ENCODE measurements around the gene HIVEP1. TPM values are rescaled to one million over a fixed set of nuclear protein-coding genes. Genes with fewer than 3 reads are reported as not detected.

HIVEP1 gene
- total RNA-seq, 1 donor from 2014 or later, result 19.6 TPM

DNA sequence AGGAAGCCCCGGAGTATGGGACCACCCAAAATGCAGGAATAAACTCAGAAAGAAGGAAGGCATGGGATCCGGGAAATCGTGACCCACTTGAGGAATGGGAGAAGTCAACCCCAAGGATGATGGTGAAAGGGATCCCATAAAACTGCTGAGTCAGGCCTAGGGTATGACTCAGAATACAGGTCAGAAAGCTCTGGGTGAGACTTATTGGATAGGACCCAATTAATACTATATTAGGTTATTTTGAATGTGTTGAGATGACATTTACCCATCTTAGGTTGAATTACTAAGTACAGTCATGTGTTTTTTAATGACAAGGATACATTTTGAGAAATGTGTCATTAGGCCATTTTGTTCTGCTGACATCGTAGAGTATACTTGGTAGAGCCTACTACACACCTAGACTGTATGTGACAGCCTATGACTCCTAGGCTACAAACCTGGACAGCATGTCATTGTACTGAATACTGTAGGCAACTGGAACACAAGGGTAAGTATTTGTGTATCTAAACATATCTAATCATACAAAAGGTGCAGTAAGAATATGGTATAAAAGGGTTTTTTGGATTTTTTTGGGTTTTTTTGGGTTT, 17.1 kb upstream of the HIVEP1 start:
- DNase-seq, result no peak

DNA sequence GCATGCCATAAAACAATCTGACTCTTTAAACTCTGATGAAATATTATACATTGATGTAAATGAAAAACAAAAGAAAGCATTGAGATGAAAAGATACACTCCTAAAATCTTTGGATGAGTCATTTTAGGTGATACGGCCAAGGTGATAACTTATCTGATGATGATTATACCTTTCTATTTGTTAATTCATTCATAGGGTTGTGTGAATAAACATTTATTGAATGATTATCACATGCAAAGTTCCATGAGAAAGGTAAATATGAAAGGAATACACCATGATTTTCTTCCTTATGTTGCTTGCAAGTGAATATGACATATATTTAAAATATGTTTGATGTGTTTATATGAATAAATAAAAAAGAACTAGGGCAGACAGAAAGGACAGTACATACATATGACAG, 15.4 kb upstream of the HIVEP1 start:
- no peak for DNase-seq

DNA sequence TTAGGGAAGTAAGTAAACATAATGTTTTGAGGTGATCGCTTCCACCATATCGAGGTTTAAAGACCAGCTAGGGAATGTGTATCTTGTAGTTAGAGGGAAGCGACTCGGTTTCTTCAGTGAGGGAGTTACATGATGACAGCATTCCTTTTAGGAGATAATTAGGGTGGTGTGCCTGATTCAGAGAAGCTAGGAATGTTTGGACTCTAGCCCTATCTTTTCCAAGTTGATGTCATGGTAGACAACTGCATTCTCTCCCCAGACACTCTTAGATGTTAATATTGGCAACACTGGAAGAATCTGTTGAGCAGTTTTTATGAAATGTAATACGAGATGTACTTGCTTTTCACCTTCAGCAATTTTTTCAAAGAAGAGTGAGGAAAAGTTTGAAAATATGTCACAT, 12.9 kb upstream of the HIVEP1 start:
- no peak for DNase-seq

DNA sequence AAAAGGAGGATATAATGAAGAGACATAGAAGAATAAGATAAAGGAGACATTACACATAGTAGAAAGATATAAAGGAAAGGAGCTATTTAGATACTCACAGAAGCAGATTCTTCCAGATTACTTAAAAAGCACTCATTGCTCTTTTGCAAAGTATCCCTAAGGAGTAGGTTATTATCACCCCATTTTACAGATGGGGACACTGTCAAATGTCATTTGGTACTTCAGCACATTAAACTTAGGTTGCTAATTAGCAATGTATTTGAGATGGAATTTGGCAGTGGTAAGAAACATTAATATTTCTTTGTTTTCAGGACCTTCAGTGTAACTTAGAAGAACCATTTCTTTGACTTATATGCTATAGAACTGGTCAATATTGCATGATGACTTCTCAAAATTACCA, 11.9 kb upstream of the HIVEP1 start:
- DNase-seq, result no peak

DNA sequence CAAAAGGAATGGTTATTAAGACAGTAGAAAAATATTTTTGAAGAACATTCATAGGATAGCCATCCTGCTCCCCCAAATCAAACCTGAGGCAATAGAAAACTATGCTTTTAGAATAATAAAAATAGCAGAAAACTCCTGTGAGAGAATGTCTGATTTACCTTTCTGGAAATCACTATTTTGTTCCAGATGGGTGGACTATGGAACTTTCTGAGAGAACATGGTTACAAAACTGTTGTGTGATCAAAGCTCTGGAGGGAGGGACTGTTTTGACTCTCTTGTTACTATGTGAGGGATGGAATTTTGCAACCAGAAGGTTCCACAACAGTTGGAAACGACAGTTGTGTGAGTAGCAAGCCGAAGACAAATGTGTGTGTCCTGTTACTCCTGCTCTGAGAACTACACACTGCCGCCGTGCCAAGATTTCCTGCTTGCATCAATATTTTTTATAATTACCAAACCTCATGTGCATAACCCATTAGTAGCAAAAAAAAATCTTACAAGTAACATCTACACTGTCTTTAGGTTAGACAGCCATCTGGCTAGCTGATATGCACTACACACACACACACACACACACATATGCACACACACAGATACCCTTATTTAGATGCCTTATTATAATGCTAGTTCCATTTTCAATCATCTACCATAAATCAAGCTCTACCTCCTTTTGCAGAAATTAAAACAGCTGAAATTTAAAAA, 11.0 kb upstream of the HIVEP1 start:
- DNase-seq, result no peak

DNA sequence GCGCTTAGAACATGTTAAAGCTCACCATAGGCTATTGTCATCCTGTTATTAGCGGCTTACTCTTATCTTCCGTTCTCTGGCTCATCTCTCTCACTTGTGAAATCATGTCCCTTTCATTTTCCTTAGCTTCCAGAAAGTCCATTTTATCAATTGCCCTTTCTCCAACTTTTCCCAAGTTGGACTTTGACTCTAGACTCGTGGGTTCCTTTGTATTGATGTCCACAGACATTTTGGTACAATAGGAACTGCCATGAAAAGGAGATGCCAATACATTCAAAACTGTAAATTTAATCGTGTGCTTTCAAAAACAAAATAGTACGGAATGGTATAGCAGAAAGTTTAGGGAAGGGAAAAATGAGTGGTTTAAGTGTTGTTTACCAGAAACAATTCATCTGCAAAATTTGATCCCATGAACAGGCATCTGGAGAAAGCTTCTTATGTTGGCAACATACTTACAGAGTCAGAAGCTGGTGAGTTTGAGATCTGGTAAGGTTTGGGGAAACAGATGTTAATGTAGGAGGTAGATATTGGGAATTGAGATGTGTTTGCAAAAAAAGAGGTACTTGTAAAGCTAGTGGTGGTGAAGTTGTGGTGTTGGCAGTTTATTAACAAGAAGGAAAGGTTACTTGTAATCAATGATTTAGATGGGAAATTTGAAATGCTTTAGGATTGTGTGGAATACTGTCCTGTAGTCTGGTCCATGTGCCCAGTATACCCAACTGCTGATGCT, 10.2 kb upstream of the HIVEP1 start:
- no peak for DNase-seq

DNA sequence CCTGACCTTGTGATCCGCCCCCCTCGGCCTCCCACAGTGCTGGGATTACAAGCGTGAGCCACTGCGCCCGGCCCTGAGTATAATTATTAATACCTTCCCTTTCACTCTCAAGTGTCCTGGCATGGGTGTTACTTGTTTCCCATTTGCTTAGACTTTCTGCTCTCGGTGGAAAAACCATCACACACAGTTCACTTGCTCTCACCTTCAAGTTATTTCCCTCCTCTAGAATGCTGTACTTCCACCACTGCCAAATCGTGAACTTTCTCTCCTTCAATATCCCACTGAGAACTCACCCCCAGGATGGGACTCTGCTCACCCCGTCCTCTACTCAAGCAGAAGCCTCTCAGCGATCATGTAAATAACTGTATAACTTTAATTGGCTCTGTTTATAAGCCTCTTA, 4.6 kb upstream of the HIVEP1 start:
- no peak for DNase-seq

DNA sequence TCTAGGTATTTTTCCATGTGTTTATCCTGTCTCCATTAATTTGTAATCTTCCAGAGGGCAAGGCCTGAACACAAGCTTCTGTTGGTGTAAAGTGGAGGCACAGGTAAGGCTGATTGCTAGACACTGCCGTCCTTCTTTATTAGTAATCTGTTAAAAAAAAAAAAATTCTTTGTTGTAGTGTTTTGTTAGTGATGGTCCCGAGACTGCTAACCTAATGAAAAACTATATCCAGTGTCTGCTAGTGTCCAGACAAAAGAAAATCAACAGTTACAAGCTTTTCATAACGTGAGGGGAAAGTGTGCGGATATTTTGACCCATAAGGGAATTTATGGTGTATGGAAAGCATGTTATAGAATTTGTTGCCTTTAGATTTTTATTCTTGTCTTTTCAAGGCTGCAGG, 4.2 kb upstream of the HIVEP1 start:
- no peak for DNase-seq

DNA sequence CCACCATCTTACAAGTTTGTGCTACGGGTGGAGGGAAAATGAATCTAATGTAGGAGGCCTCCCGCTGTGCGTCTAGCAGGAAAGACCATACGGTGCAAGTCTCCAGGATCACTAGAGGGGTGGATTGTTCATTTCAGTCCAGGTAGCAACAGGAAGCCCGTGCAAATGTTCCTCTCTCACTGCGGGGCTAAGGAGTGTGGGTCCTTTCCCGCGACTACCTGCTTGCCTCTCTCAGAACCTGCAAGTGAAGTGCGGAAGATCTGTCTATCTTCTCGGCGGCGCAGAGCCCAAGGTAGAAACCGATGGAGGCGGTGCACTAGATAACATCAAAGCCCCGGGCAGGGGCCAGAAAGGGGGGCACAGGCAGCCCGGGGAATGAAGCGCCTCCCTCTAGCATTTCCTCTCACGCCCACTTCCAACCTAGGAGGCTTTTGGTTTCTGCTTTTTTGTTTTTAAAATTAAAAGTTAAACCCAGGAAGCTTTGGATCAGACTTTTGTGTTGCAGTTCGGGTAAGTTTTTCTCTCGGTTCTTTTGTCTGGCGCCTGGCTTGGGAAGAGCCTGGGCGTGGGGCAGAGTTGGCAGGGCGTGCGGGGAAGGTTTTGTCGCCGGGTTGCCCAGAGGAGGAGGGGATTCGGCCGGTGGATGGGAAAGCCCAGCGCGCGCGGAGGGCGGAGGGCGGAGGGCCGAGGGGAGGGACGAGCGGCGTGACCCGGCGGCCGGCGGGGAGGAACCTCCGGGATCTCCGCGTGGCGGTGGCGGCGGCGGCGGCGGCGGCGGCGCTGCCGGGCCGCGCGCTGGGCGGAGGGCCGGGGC, 3.5 kb upstream of the HIVEP1 start:
- DNase-seq, result peak; percentile 81

DNA sequence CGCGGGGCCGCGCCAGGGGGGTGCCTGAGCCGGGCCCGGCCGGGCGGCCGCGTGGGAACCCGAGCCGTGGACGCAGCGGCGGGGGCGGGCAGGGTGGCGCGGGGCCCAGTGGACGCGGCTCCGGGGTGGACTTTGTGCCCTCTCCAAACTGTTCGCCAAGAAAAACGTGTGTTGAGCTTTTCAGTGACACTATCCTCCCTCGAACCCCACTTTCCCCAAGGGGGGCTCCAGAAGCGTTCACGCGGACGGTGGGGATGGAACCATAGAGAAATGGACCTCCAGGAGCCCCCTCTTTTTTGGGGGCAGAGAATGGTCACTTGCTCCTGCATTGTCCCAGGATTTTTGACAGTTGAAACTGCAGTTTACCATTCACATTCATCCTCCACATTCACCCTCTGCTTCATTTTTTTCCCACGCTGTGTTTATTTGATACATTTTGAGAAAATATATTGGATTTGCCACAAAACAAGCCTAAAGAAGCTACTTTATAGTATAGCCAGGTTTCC, 2.9 kb upstream of the HIVEP1 start:
- no peak for DNase-seq

DNA sequence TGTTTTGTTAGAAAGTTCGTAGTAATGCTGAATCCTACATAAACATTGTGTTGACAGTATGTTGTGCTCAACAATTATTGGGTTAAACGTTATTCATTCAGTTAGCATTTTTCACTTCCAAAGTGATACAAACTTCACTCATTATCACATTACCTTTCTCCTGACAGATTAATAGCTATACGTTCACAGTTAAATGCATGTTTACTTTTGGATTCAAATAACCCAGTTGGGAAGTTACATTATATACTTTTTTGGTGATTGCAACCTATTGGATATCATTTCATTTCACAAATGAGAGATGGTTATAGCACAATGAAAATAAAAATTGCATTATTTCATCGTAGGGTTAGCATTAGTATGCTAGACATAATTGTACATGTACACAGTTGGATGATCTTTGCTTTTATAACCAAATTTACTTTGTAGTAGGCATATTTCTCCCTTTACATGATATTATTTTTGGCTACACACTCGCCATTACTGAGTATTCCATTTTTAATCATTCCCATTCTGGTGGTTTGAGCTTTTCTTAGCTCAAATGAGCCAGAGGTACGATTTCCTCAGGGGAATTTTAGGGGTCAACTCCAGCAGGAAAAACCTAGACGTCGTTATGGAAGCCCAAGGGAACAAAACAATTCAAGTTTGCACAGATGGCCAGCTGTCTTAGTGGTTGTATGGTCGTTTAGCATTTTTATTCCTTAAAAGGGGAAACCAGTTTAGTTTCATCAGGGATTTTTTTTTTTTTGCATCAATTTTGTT, 2.1 kb upstream of the HIVEP1 start:
- peak; percentile 86 for DNase-seq

DNA sequence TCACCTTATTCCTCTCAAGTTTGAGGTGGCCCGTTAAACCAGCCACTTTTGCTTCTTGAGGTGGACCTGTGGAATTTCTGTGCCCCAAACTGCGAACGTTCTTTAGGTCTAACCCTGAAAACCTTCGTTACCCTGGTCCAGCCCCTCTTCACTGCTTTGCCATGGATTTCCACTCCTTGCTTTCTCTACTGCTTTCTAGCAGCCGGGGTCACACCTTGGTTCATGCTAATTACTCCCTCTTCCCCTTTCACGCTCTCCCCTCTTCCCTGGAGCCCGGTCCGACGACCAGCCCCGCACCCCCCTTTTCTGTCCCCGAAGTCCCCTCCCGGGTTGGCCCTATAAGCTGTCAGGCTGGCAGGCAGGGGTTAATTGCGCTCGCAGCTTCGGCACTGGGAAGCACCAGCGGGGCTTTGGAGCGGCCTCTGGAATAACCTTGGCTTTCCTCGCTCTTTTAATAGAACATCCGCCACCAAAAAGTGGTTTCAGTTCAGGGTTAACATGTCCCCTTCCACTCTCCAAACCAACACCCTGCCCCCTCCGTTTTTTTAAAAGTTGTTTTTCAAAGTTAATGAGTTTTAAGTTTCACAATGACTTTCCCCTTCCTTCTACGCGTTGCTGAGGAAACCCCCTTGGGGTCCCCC, 1.4 kb upstream of the HIVEP1 start:
- DNase-seq, result no peak

DNA sequence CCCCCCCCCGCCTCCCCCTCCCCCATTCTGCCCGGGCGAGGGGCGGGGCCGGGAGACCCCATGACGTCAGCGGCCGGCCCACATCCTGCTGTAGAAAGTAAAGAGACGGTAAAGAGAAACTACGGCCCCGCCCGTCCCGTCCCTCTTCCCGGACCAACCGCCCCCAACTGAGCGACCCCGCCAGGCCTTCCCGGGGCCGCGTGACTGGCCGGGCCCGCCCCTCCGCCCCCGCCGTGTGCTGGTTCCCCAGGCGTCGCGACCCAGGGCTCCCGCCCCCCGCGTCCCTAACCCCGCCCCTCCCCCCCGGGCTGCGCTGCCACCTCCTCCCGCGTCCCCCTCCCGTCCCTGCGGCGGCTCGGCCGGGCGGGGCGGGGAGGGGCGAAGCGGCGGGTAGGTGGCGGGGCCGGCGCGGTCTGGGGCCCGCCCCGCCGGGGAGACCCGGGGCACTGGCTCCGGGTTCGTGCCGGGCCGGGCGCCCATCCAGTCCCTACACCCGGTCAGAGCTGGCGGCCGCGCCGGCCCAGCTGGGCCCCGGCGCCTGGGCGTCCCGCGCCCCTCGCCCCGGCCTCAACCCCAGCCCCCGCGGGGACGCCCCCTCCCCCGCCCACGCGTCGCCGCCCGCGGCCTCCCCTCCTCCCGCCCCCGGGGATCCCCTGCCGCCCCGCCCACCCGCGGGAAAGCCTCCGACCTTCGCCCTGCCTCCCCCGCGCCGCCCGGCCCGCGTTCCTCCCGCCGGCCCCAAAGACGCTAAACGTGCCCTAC, 655 bp upstream of the HIVEP1 start:
- peak; percentile 98 for DNase-seq

DNA sequence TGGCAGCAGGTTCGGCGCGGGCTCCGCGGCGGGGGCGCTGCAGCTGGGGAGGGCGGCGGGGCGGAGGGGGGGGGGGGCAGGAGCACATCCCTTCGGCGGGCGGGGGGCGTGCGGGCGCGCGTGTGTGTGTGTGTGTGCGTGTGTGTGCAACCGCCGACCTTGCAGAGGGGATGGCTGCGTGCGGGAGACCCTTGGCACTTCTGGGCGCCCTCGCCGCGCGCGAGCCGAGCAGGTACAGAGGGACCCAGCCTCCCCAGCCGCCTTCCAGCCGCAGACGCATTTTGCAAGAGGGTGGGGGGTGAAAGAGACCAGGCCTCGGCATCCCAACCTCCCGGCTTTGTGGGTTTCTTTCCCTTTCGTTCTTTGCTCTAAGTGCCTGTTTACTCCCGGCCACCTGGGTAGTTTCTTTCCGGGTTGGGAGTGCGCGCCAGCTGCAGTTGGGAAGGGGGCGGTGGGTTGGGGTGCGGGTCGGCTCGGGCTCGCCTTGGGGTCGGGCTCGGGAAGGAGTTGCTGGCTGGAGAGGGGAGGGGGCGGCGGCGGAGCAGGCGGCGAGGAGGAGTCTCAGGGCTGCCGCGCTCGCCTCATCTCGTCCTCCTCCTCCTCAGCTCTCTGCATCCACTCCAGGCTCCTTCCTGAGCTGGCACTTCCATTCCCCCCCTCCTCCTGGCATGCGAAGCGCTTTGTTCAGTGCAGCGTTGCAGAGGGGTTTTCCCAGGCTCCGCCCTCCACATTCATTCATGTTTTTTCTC, 620 bp downstream of the HIVEP1 start:
- DNase-seq, result peak; percentile 92

DNA sequence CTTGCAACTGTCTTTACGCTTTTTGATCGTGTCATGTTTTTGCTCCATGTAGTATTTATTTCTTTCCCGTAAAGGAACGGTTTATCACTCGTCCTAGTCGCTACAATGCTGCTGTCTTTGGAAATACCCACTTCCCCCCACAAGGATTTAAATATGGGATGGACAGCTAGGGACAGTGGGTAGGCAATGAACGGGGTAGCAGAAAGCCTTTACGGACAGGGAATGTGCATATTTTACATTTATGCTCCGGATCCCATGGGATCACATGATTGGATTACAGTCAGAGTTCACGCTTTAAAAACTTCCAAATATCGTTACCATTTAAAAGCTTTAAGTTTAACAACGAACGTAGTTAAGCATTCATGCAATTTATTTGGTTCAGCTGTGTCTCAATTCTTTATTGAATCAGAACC, 1.2 kb downstream of the HIVEP1 start:
- DNase-seq, result no peak

DNA sequence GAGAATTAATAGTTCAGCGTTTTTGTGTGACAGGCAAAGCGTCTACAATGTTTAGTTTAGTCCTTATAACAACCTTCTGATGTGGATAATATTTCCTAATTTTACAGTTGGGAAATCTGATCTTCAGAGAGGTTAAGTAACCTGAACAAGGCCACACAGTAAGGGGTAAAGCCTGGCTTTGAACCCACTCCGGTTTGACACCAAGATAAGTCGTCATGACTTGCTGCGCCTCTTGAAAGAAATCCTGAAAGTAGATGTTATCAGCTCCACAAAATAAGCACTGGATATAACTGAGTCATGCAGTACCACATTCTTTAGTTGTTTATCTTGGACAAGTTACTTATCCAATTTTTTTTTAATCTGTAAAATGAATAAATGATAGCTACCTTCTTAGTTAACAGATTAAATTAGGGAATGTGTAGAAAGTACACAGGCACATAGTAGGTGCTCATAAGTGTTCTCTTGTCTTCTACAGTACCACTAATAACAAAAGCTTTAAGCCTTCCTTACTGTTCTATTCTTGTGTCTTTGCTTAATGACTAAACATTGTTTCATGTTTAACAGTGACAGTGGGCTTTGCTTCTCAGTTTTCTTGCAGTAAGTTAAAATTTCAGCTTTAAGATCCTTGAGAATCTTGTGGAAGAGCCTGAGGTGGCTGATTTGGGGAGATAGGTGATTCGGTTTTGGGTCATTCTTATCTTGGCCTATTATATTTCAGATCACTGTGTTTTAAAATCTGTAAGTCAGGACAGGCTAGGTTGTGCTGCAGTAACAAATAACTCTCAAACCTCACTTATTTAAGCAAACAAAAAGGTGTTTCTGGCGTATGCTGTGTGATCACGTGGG, 2.1 kb downstream of the HIVEP1 start:
- peak; percentile 87 for DNase-seq

DNA sequence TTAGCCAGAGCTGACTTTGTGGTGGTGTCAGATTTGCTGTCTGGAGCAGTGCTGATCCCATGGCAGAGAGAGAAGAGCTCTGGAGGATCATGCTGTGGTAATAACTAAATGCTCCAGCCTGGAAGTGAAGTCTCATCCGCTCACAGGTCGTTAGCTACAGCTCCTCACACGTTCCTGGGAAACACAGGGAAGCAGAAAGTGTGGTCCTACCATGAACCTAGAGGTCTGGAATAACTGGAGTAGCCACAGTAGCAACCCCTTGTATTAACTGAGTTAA, 2.7 kb downstream of the HIVEP1 start:
- DNase-seq, result no peak

DNA sequence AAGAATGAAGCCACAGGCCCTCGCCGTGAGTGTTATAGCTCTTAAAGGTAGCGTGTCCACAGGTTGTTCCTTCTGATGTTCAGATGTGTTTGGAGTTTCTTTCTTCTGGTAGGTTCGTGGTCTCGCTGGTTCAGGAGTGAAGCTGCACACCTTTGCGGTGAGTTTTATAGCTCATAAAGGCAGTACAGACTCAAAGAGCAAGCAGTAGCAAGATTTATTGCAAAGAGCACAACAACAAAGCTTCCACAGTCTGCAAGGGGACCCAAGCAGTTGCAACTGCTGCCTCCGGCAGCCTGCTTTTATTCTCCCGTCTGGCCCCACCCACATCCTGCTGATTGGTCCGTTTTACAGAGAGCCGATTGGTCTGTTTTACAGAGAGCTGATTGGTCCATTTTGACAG, 5.2 kb downstream of the HIVEP1 start:
- no peak for DNase-seq

DNA sequence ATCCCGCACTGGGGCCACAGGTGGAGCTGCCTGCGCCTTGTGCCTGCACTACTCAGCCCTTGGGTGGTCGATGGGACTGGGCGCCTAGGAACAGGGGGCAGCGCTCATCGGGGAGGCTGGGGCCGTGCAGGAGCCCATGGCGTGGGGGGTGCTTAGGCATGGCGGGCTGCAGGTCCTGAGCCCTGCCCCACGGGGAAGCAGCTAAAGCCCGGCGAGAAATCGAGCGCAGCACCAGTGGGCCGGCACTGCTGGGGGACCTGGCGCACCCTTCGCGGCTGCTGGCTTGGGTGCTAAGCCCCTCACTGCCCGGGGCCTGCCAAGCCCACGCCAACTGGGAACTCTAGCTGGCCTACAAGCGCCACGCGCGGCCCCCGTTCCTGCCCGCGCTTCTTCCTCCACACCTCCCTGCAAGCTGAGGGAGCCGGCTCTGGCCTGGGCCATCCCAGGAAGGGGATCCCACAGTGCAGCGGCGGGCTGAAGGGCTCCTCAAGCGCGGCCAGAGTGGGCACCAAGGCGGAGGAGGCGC, 5.8 kb downstream of the HIVEP1 start:
- no peak for DNase-seq
